IPS-11a (cell line): ENCODE results near the gene SHKBP1.
A peak's percentile ranks its signal among the peaks of the same experiment; 100 is the strongest.

ENCODE experiments used
- H3K4me3 ChIP-seq: one replicate; pipeline ENCODE4 v1.5.1; 2013; ENCODE audit warnings: low read depth, low read length, control low read depth

Gene SHKBP1

GRCh38 chr19:40600570-40601133 is 24.0 kb downstream of the SHKBP1 start:
- H3K4me3 ChIP-seq, result no peak overlapping the region

- peak within 1 kb of the TSS; percentile 20 for H3K4me3 ChIP-seq
These were observed 24.7 kb downstream of the SHKBP1 start, which contains the start of gene LTBP4 for GRCh38 chr19:40601134-40601974. TSS of gene LTBP4 (plus strand) at chr19:40601369. CDS start at chr19:40601388, 19 bp downstream.

- no peak overlapping the region for H3K4me3 ChIP-seq
These were observed 26.4 kb downstream of the SHKBP1 start for GRCh38 chr19:40603071-40603388.

- H3K4me3 ChIP-seq, result peak overlapping the region; percentile 30
These were observed 26.9 kb downstream of the SHKBP1 start for GRCh38 chr19:40603389-40604170.

GRCh38 chr19:40604171-40604646 is 27.5 kb downstream of the SHKBP1 start:
- no peak overlapping the region for H3K4me3 ChIP-seq

GRCh38 chr19:40604647-40605215 is 28.1 kb downstream of the SHKBP1 start:
- peak overlapping the region; percentile 20 for H3K4me3 ChIP-seq

GRCh38 chr19:40605216-40605971 is 28.7 kb downstream of the SHKBP1 start:
- peak overlapping the region; percentile 20 for H3K4me3 ChIP-seq

GRCh38 chr19:40607311-40608239 is 30.9 kb downstream of the SHKBP1 start:
- H3K4me3 ChIP-seq, result no peak overlapping the region

GRCh38 chr19:40608240-40608621 is 31.6 kb downstream of the SHKBP1 start:
- no peak overlapping the region for H3K4me3 ChIP-seq

- H3K4me3 ChIP-seq, result peak overlapping the region; percentile 41
These were observed 32.3 kb downstream of the SHKBP1 start for GRCh38 chr19:40608957-40609356.

GRCh38 chr19:40609561-40610395 is 33.1 kb downstream of the SHKBP1 start:
- H3K4me3 ChIP-seq, result peak overlapping the region; percentile 41

GRCh38 chr19:40610396-40611064 is 33.9 kb downstream of the SHKBP1 start:
- H3K4me3 ChIP-seq, result peak overlapping the region; percentile 24

GRCh38 chr19:40611096-40611495 is 34.4 kb downstream of the SHKBP1 start:
- no peak overlapping the region for H3K4me3 ChIP-seq

GRCh38 chr19:40611900-40612698 is 35.4 kb downstream of the SHKBP1 start:
- H3K4me3 ChIP-seq, result no peak overlapping the region

- peak overlapping the region; percentile 88 for H3K4me3 ChIP-seq
These were observed 36.4 kb downstream of the SHKBP1 start for GRCh38 chr19:40612831-40613689.
